Measurements from ENCODE around the gene SCGB2A2. TPM values are rescaled to one million over a fixed set of nuclear protein-coding genes. Genes with fewer than 3 reads are reported as not detected.

SCGB2A2 gene
- total RNA-seq, 1 experiment from 2014 or later, result not detected

GRCh38 chr11:62256281-62256680 lies 13.7 kb upstream of the SCGB2A2 start:
- no peaks in the 10 kb centered on the region for H3K36me3 Mint-ChIP-seq (ENCODE audit: insufficient read depth, unreplicated experiment)
- CTCF ChIA-PET, result interaction anchor here (0.7 kb wide), 1 partner anchor 119 kb away, joined by 5 read pairs; no protein-coding TSS in a partner anchor

GRCh38 chr11:62260261-62260953 lies 9.6 kb upstream of the SCGB2A2 start:
- H3K27ac Mint-ChIP-seq (ENCODE audit: unreplicated experiment), result no peak overlapping the region
- H3K9me3 Mint-ChIP-seq (ENCODE audit: low read depth, unreplicated experiment), result no peaks in the 10 kb centered on the region
- no TSS peak for BruUV-seq (replicated peaks)
- CTCF ChIA-PET, result no interaction called here
- no peak overlapping the region for H3K4me3 Mint-ChIP-seq (ENCODE audit: low read depth, unreplicated experiment)
- no peaks in the 10 kb centered on the region for H3K4me1 Mint-ChIP-seq (ENCODE audit: low read depth, unreplicated experiment)
- intact Hi-C loops (cut with micrococcal nuclease; ENCODE audit: unreplicated experiment), result no loop called here
- no peak for TF ChIP-seq CTCF (IDR thresholded peaks at IDR 0.05; ENCODE audit: unreplicated experiment)
- no peaks in the 10 kb centered on the region for H3K36me3 Mint-ChIP-seq (ENCODE audit: insufficient read depth, unreplicated experiment)
- peaks cover 86% of the 10 kb centered on the region for H3K27me3 Mint-ChIP-seq (ENCODE audit: unreplicated experiment)
- no peak for DNase-seq

More at GRCh38 chr11:62256281-62256680, 13.7 kb upstream of the SCGB2A2 start:
- Mint-ChIP-seq H3K4me1 (ENCODE audit: low read depth, unreplicated experiment) (no peaks in the 10 kb centered on the region), H3K27ac (ENCODE audit: unreplicated experiment) (no peak overlapping the region), H3K27me3 (ENCODE audit: unreplicated experiment) (peaks cover 64% of the 10 kb centered on the region), H3K9me3 (ENCODE audit: low read depth, unreplicated experiment) (peaks cover 2% of the 10 kb centered on the region), H3K4me3 (ENCODE audit: low read depth, unreplicated experiment) (no peak overlapping the region)
- BruUV-seq (replicated peaks), result no TSS peak
- TF ChIP-seq CTCF (IDR thresholded peaks at IDR 0.05; ENCODE audit: unreplicated experiment), result no peak
- intact Hi-C loops (cut with micrococcal nuclease; ENCODE audit: unreplicated experiment), result no loop called here
- no peak for DNase-seq

- intact Hi-C loops (cut with micrococcal nuclease; ENCODE audit: unreplicated experiment), result no loop called here
Observed at GRCh38 chr11:62264004-62264403, 6.0 kb upstream of the SCGB2A2 start.

GRCh38 chr11:62266558-62266957 lies 3.4 kb upstream of the SCGB2A2 start:
- H3K36me3 Mint-ChIP-seq (ENCODE audit: insufficient read depth, unreplicated experiment), result no peaks in the 10 kb centered on the region
- no peak overlapping the region for H3K4me3 Mint-ChIP-seq (ENCODE audit: low read depth, unreplicated experiment)
- intact Hi-C loops (cut with micrococcal nuclease; ENCODE audit: unreplicated experiment), result no loop called here
- H3K4me1 Mint-ChIP-seq (ENCODE audit: low read depth, unreplicated experiment), result peaks cover 8% of the 10 kb centered on the region
- no peaks in the 10 kb centered on the region for H3K9me3 Mint-ChIP-seq (ENCODE audit: low read depth, unreplicated experiment)
- no peak for TF ChIP-seq CTCF (IDR thresholded peaks at IDR 0.05; ENCODE audit: unreplicated experiment)
- no TSS peak for BruUV-seq (replicated peaks)
- DNase-seq, result no peak
- CTCF ChIA-PET, result no interaction called here
- H3K27me3 Mint-ChIP-seq (ENCODE audit: unreplicated experiment), result peaks cover 82% of the 10 kb centered on the region
- H3K27ac Mint-ChIP-seq (ENCODE audit: unreplicated experiment), result no peak overlapping the region

More at GRCh38 chr11:62264004-62264403, 6.0 kb upstream of the SCGB2A2 start:
- H3K36me3 Mint-ChIP-seq (ENCODE audit: insufficient read depth, unreplicated experiment), result no peaks in the 10 kb centered on the region
- CTCF ChIA-PET, result no interaction called here
- no peak overlapping the region for H3K4me3 Mint-ChIP-seq (ENCODE audit: low read depth, unreplicated experiment)
- TF ChIP-seq CTCF (IDR thresholded peaks at IDR 0.05; ENCODE audit: unreplicated experiment), result no peak
- no peak for DNase-seq
- no peaks in the 10 kb centered on the region for H3K4me1 Mint-ChIP-seq (ENCODE audit: low read depth, unreplicated experiment)
- no peaks in the 10 kb centered on the region for H3K9me3 Mint-ChIP-seq (ENCODE audit: low read depth, unreplicated experiment)
- BruUV-seq (replicated peaks), result no TSS peak
- no peak overlapping the region for H3K27ac Mint-ChIP-seq (ENCODE audit: unreplicated experiment)
- H3K27me3 Mint-ChIP-seq (ENCODE audit: unreplicated experiment), result peaks cover 84% of the 10 kb centered on the region
